HUDEP-2 (cell line): ENCODE measurements around the gene SIGLEC9.
"Not testable (repeated sequence)": the region's sequence is repeated elsewhere in the genome, so short reads cannot be mapped to it uniquely, and the experiment has no call there.

ENCODE experiments used
- DNase-seq, 76 experiments: peaks; one replicate each; lab custom pipeline; 2025; ENCODE audit not compliant: unreplicated experiment in 76 of 76; lab: John Stamatoyannopoulos, UW

Gene SIGLEC9

GRCh38 chr19:51142119-51142518 is 17.4 kb downstream of the SIGLEC9 start, which contains the start of gene SIGLEC7:
SIGLEC7 (plus strand) TSS chr19:51142301; CDS start chr19:51142370, 69 bp downstream.
- DNase-seq: no peak

- DNase-seq: not testable (repeated sequence)
Measured at GRCh38 chr19:51142809-51143475, 18.2 kb downstream of the SIGLEC9 start.

DNA sequence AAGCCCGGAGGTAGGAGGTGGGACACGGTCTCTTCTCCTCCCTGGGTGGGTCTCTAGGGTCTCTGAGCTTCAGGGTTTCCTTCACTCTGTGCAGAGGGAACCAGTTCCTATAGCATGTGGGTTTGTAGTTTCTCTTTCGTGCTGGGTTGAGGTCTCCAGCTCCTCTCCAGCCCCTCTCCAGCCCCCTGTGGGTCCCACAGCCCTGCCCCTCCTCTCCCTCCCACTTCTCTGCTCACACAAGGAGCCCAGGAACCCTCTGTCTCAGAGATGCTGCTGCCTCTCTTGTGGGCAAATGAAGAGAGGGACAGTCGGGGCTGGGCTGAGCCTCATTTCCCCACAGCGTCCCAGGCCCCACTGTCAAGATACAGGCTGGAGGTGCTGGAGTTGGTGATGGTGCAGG is 18.8 kb downstream of the SIGLEC9 start:
- no peak for DNase-seq

DNA sequence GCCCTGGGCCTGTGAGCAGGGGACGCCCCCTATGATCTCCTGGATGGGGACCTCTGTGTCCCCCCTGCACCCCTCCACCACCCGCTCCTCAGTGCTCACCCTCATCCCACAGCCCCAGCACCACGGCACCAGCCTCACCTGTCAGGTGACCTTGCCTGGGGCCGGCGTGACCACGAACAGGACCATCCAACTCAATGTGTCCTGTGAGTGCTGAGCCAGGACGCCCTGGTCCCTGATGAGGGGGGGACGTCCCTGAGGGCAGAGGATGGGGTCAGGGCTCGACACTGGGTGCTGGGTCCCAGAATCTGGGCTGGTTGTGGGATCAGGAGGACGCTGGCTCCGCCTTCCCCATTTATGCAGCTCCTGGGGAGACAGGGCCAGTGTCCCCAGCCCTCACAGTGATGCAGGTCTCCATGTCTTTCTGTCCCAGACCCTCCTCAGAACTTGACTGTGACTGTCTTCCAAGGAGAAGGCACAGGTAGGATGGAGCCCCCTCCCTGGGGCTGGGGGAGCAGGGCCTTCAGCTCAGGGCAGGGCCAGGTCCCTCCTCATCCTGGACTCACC is 19.9 kb downstream of the SIGLEC9 start:
- no peak for DNase-seq

DNA sequence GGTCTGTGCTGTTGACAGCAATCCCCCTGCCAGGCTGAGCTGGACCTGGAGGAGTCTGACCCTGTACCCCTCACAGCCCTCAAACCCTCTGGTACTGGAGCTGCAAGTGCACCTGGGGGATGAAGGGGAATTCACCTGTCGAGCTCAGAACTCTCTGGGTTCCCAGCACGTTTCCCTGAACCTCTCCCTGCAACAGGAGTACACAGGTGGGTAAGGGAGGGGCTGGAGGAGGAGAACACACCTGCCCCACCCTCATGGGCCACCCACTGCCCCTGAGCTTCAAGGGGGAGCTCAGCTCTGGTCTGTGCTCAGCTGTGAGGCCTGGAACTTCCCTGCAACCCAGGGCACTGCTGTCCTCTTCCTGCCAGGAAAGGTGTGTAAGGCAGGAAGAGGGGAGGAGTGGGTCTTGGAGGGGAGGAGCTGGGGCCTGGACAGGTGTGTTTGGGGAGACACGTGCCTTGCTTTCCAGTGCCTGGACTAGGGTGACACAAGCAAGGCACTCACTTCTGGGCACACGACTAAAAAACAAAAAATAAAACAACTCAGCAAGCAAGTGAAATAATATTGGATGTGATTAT is 21.3 kb downstream of the SIGLEC9 start:
- no peak for DNase-seq

GRCh38 chr19:51146751-51147150 is 22.0 kb downstream of the SIGLEC9 start:
- no peak for DNase-seq

DNA sequence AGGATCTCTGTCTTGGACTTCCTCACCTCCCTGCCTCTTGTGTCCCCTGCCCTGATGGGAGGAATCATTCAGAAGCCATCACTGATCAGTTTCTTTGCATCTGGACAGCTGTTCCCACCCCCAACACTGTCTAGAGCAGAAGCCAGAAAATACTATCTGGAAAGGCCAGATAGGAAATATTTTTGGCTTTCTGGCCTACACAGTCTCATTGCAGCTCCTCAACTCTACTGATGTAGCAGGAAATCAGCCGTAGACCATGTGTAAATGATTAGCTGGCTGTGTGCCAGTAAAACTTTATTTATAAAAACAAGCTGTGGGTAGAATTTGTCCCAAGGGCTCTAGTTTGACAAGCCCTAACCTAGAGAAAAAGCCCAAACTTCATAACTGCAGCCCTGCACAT is 23.0 kb downstream of the SIGLEC9 start:
- peak in 8 of 76 experiments; percentile 7 to 40 (median 22) for DNase-seq

DNA sequence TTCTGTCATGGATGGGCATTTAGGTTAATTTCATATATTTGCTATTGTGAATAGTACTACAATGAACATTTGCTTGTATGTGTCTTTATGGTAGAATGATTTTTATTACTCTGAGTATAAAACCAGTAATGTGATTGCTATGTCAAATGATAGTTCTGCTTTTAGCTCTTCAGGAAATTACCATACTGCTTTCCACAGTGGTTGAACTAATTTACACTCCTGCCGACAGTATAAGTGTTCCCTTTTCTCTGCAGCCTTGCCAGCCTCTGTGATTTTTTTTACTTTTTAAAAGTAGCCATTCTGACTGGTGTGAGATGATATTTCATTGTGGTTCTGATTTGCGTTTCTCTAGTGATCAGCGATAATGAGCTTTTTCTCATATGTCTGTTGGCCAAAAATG is 23.9 kb downstream of the SIGLEC9 start:
- DNase-seq: no peak

- no peak for DNase-seq
Measured at GRCh38 chr19:51150627-51151026, 25.9 kb downstream of the SIGLEC9 start.

GRCh38 chr19:51156710-51157109 is 32.0 kb downstream of the SIGLEC9 start:
- DNase-seq: no peak

GRCh38 chr19:51157265-51157664 is 32.6 kb downstream of the SIGLEC9 start:
- DNase-seq: no peak

DNA sequence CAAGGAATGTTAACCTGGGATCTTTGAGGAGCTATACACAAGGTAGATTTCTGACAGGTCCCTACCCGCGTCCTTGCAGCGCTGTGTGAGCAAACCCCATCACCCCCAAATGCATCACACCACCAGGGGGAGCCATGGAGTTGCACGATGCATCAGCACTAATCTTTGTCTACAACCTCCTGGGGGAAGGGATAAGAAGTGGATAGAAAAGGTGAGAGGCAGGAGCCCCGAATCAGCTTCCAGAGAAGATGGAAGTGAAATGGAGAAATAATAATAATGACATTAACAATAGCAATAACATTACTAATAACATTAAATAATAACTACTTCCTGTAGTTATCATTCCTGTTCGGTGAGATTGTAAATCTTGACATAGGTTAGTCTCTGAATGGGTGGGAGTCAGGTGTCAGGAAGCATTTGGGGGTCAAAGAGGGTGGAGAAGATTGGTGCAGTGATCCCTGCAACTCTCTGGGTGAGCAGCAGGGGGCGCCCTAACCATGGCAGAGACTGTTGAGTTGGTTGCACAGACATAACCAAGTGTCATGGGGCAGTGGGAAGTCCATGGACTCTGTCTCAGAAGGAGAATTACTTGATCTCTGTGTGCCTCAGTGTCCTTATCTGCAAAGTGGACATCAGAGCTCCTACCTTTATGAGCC is 33.9 kb downstream of the SIGLEC9 start:
- DNase-seq: peak in 63 of 76 experiments; percentile 17 to 80 (median 60)

DNA sequence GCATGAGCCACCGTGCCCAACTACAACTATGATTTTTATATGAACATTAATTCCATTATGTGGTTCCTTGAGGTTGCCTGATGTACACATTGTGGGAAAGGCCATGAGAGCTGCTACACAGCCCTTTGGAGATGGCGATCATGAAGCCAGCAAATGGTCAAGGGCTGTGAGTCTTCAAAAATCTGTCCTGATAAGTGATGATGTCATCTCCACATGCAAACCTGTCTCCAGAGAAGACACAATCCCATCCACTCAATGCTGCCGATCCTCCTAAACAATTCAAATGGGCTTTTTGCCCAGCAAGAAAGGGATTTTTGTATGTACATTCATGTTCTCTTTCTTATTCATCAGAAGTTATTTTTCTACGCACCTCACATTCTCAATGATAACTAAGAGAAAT is 35.0 kb downstream of the SIGLEC9 start:
- no peak for DNase-seq

DNA sequence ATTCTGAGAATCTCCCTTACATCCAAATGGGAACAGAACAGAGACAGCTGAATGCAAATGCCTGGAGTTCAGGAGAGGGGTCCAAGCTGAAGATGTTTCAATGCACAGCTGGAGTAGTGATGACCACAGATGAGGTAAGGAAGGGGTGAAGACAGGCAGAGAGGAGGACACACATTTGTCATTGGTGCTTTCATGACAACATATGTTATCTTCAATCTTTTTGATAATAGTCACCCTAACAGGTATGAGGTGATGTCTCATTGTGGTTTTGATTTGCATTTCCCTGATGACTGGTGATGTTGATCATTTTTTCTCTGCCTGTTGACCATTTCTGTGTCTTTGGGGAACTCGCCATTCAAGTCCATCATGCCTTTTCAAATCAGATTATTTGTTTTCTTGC is 36.6 kb downstream of the SIGLEC9 start:
- no peak for DNase-seq

DNA sequence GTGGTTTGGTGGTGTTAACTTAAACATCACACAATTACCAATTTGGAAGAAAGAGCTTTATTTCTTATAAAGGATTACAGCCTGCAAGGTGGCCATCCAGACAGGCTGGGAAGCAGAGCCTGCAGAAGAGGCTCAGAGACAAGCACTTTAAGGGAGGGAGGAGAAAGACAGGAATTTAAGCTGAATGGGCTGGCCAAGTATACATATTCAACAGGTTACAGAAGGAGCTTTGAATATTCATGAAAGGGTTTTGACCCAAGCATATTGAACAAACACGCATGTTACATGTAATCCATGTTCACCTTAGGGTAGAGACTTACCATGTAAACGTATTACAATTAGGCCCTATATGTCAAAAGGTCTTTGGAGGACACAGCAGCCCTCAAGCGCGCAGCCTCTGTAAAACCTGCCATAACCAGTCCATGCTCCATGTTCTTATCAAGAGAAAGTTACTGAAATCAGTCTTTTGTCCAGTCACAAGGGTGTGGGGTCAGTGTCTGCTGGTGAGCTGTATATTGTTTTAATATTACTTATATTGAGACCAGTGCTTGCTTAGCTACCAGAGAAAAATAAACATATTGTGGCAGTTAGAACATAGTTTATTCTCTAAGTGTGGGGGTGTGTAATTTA is 37.3 kb downstream of the SIGLEC9 start:
- DNase-seq: no peak

DNA sequence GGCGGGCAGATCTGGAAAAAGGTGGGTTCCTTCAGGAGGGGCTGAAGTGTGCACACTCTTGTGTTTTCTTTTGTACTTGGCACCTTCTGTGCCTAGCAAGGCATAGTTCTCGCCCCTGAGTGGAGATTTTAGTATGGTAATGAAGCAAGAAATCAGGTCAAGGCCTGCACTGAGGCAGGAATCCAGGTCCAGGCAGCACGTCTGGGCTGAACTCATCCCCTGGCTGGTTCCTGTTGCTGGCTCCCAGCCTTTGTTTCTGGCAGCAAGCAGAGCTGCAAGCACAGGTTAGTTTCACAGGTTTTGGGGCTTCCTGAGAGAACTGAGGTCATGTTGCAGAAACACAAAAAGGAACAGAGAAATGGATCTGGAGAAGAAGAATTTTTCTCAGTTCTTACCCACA is 38.6 kb downstream of the SIGLEC9 start:
- DNase-seq: no peak

- no peak for DNase-seq
Measured at GRCh38 chr19:51164215-51164614, 39.5 kb downstream of the SIGLEC9 start.

DNA sequence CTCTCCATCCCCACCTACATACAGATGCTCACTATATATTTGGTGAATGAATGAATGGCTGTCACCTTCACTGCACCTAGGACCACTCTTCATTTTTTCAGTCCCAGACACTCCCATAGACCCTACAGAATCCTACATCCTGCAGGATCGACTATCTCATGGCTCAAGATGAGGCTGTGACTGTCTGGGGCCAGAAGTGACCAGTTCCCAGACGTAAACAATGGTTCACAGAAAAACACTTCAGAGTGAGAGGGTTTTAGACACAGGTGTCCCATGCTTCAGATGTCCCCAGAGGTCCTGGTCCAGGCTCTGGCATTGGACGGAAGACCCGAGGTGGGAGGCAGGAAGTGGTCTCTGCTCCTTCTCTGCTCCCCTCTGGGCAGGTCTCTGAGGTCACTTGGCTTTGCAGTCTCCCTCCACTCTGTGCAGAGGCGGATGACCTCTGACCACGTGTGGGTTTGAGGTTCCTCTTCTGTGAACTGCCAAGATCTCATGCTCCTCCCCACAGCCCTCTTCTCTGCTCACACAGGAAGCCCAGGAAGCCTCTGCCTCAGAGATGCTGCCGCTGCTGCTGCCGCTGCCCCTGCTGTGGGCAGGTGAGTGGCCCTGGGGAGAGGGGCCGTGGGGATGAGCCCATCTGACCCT is 42.3 kb downstream of the SIGLEC9 start:
- peak in 11 of 76 experiments; percentile 5 to 40 (median 22) for DNase-seq

DNA sequence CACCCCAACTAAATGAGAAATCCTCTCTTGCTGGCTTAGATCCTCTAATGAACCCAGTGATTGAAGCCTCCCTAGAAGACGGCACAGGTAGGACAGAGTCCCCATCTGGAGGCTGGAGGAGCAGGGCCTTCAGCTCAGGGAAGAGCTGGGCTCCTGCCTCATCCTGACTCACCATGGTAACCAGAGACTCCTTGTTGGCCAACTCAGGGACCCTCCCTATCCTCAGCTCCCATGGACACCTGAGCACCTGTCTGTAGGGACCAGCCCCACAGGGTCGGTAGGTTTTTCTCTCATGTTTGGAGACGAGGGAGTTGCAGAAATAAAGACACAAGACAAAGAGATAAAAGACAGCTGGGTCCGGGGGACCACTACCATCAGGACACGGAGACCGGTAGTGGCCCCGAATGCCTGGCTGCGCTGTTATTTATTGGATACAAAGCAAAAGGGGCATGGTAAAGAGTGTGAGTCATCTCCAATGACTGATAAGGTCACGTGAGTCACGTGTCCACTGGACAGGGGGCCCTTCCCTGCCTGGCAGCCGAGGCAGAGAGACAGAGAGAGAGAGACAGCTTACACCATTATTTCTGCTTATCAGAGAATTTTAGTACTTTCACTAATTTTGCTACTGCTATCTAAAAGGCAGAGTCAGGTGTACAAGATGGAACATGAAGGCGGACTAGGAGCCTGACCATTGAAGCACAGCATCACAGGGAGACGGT is 44.0 kb downstream of the SIGLEC9 start:
- DNase-seq: peak in 24 of 76 experiments; percentile 10 to 55 (median 34)
